ENCODE results near the gene NETO2. TPM values are rescaled to one million over a fixed set of nuclear protein-coding genes. Genes with fewer than 3 reads are reported as not detected.

The NETO2 gene
- total and polyA plus RNA-seq, 9 of the 15 experiments (the other 6 are each of a cell fraction or from before 2014, with no cell fraction given) = 4.1 to 37.0 (median 22.2) TPM

GRCh38 chr16:47141773-47142485 is 1.8 kb downstream of the NETO2 start (continued):
- TF ChIP-seq RAD21 (CRISPR knock-in tag; conservative IDR thresholded peaks at IDR 0.05 in 1 of 2, IDR thresholded peaks at IDR 0.05 in 1 of 2) (peak; percentile 72 to 81), LCOR (CRISPR knock-in tag; IDR thresholded peaks at IDR 0.05) (0 out of 2 replicates have a peak, but pooled peaks have one; percentile 38), HOXB6 (CRISPR knock-in tag; IDR thresholded peaks at IDR 0.05; ENCODE audit: borderline replicate concordance) (no peak), CHAMP1 (IDR thresholded peaks at IDR 0.05) (0 out of 2 replicates have a peak, but pooled peaks have one; percentile 27), GABPB1 (CRISPR knock-in tag; IDR thresholded peaks at IDR 0.05) (0 out of 2 replicates have a peak, but pooled peaks have one; percentile 29), FOXK1 (CRISPR knock-in tag; IDR thresholded peaks at IDR 0.05; ENCODE audit: borderline replicate concordance) (0 out of 2 replicates have a peak, but pooled peaks have one; percentile 29), CXXC5 (CRISPR knock-in tag; IDR thresholded peaks at IDR 0.05) (peak; percentile 18), YY1 (IDR thresholded peaks at IDR 0.05; ENCODE audit: borderline replicate concordance in 1 of 3, control insufficient read depth in 1 of 3, extremely low read depth in 1 of 3, insufficient read depth in 3 of 3, insufficient read length in 1 of 3, insufficient replicate concordance in 2 of 3, low read depth in 1 of 3, low read length in 2 of 3) (peak in 1 of 3 experiments; percentile 15), RBBP5 (IDR thresholded peaks at IDR 0.05; ENCODE audit: borderline replicate concordance, insufficient read depth, low read length, poor library complexity, severe bottlenecking) (no peak), SMARCC2 (IDR thresholded peaks at IDR 0.05; ENCODE audit: low read depth) (peak; percentile 38; the same call in 1 of the 2 replicates), BRF1 (IDR thresholded peaks at IDR 0.05; ENCODE audit: borderline replicate concordance, extremely low read depth, insufficient read length) (no peak), MTA1 (IDR thresholded peaks at IDR 0.05; ENCODE audit: borderline replicate concordance) (no peak), ZNF79 (CRISPR knock-in tag; IDR thresholded peaks at IDR 0.05; ENCODE audit: low read depth) (no peak), ZNF133 (CRISPR knock-in tag; IDR thresholded peaks at IDR 0.05) (no peak), CTBP1 (IDR thresholded peaks at IDR 0.05; ENCODE audit: borderline replicate concordance) (peak; percentile 91), CTCF (IDR thresholded peaks at IDR 0.05 in 2 of 3, conservative IDR thresholded peaks at IDR 0.05 in 1 of 3; ENCODE audit: insufficient read depth in 2 of 3, low read depth in 1 of 3, low read length in 3 of 3) (peak; percentile 98)
